HepG2 (cell line): ENCODE results near the gene SPAG9. TPM values are rescaled to one million over a fixed set of nuclear protein-coding genes. Genes with fewer than 3 reads are reported as not detected.
A peak's percentile ranks its signal among the peaks of the same experiment; 100 is the strongest.

Experiments used
- ETV5 ChIP-seq: IDR thresholded peaks from 2 replicates; pipeline ENCODE4 v1.6.1; 2018; ENCODE audit warnings: missing biosample characterization, missing genetic modification reagents, inconsistent platforms, borderline replicate concordance
- FOXO1 ChIP-seq: sonication (generic); formaldehyde crosslinking; IDR thresholded peaks from 2 replicates; pipeline ENCODE4 v1.4.0; 2020; ENCODE audit warnings: missing genetic modification reagents
- HIVEP1 ChIP-seq: sonication (generic); formaldehyde crosslinking; IDR thresholded peaks from 2 replicates; pipeline ENCODE4 v1.4.0; 2020; ENCODE audit warnings: mild to moderate bottlenecking, missing genetic modification reagents
- HMG20A ChIP-seq: IDR thresholded peaks from 2 replicates; pipeline ENCODE4 v1.6.1; 2016; ENCODE audit warnings: borderline replicate concordance
- JUN ChIP-seq: sonication (generic); formaldehyde crosslinking; IDR thresholded peaks from 2 replicates; pipeline ENCODE4 v1.4.0; 2020; ENCODE audit warnings: mild to moderate bottlenecking, missing genetic modification reagents
- MTA1 ChIP-seq: sonication (generic); formaldehyde crosslinking; IDR thresholded peaks from 2 replicates; pipeline ENCODE4 v1.4.0; 2020; ENCODE audit warnings: missing genetic modification reagents, mild to moderate bottlenecking, borderline replicate concordance
- PHF21A ChIP-seq: sonication (generic); formaldehyde crosslinking; IDR thresholded peaks from 2 replicates; pipeline ENCODE4 v1.5.0; 2020; ENCODE audit warnings: mild to moderate bottlenecking, missing genetic modification reagents
- POGZ ChIP-seq: sonication (generic); formaldehyde crosslinking; IDR thresholded peaks from 2 replicates; pipeline ENCODE4 v1.4.0; 2020; ENCODE audit warnings: mild to moderate bottlenecking, missing genetic modification reagents
- SETDB1 ChIP-seq: sonication (generic); formaldehyde crosslinking; IDR thresholded peaks from 2 replicates; pipeline ENCODE4 v1.5.1; 2020; ENCODE audit warnings: missing genetic modification reagents, mild to moderate bottlenecking, borderline replicate concordance
- SKI ChIP-seq: fragments of 450-650 bp; IDR thresholded peaks from one replicate; pipeline ENCODE4 v1.6.1; 2018; ENCODE audit warnings: mild to moderate bottlenecking; ENCODE audit not compliant: partially characterized antibody
- SP140L ChIP-seq: sonication (generic); formaldehyde crosslinking; IDR thresholded peaks from 2 replicates; pipeline ENCODE4 v1.4.0; 2020; ENCODE audit warnings: missing genetic modification reagents, borderline replicate concordance
- TCF7 ChIP-seq: sonication (generic); IDR thresholded peaks from 2 replicates; pipeline ENCODE4 v1.6.1; 2016; ENCODE audit warnings: antibody characterized with exemption, low read depth
- ZBTB3 ChIP-seq: sonication (generic); formaldehyde crosslinking; IDR thresholded peaks from 2 replicates; pipeline ENCODE4 v1.4.0; 2020; ENCODE audit warnings: low read depth, mild to moderate bottlenecking, moderate library complexity, missing genetic modification reagents, borderline replicate concordance
- ZMYM3 ChIP-seq: sonication (generic); formaldehyde crosslinking; IDR thresholded peaks from 2 replicates; pipeline ENCODE4 v1.5.1; 2020; ENCODE audit warnings: mild to moderate bottlenecking, missing genetic modification reagents
- ZNF441 ChIP-seq: sonication (generic); formaldehyde crosslinking; IDR thresholded peaks from 2 replicates; pipeline ENCODE4 v1.7.0; 2021; ENCODE audit warnings: missing genetic modification reagents, borderline replicate concordance
- ZNF460 ChIP-seq: sonication (generic); formaldehyde crosslinking; IDR thresholded peaks from 2 replicates; pipeline ENCODE4 v1.5.1; 2020; ENCODE audit warnings: missing genetic modification reagents, mild to moderate bottlenecking, borderline replicate concordance
- ZNF737 ChIP-seq: sonication (generic); formaldehyde crosslinking; IDR thresholded peaks from 2 replicates; pipeline ENCODE4 v1.5.0; 2020; ENCODE audit warnings: missing genetic modification reagents, mild to moderate bottlenecking, borderline replicate concordance
- ZNF746 ChIP-seq: sonication (generic); formaldehyde crosslinking; IDR thresholded peaks from 2 replicates; pipeline ENCODE4 v1.8.0; 2022; ENCODE audit warnings: mild to moderate bottlenecking, missing genetic modification reagents
- ZNF761 ChIP-seq: sonication (generic); formaldehyde crosslinking; conservative IDR thresholded peaks from 2 replicates; pipeline ENCODE4 v1.4.0; 2020; ENCODE audit warnings: mild to moderate bottlenecking, missing genetic modification reagents
- ZNF792 ChIP-seq: IDR thresholded peaks from 2 replicates; pipeline ENCODE4 v1.6.1; 2016
- polyA plus RNA-seq, 8 experiments: library from polyadenylated mRNA; depleted of rRNA in 3 of 8; stranded (reverse) in 7 of 8; unstranded in 1 of 8; fragments of >200 nt; fragmentation: Illumina TruSeq in 4 of 8; extraction: Trizol in 4 of 8; gene quantifications; 2 replicates each; pipeline versions ENCODE4 v1.2.1 to v1.2.3, GENCODE V29; 2011 to 2016; ENCODE audit warnings: low read depth in 4 of 8, missing spikeins in 1 of 8, mixed read lengths in 1 of 8; ENCODE audit not compliant: insufficient read depth in 1 of 8
- total RNA-seq, 5 experiments: library from RNA; depleted of rRNA; stranded (reverse); fragments of >200 nt; fragmentation: Illumina TruSeq; extraction: Trizol; gene quantifications; 2 replicates each; pipeline ENCODE4 v1.2.3, GENCODE V29; 2016; ENCODE audit warnings: low read depth in 1 of 5
- TF ChIP-seq, protein P1 (sequence below): sonication (generic); formaldehyde crosslinking; IDR thresholded peaks from 2 replicates; pipeline ENCODE4 v1.4.0; 2020; ENCODE audit warnings: missing genetic modification reagents, borderline replicate concordance
- TF ChIP-seq, protein P2 (sequence below): sonication (generic); IDR thresholded peaks from 2 replicates; pipeline ENCODE4 v1.6.1; 2016; ENCODE audit warnings: low read depth, borderline replicate concordance
- TF ChIP-seq, protein P3 (sequence below): IDR thresholded peaks from 2 replicates; pipeline ENCODE4 v1.6.1; 2018; ENCODE audit warnings: missing genetic modification reagents, mild to moderate bottlenecking, missing compliant biosample characterization
- TF ChIP-seq, protein P4 (sequence below): sonication (generic); formaldehyde crosslinking; IDR thresholded peaks from 2 replicates; pipeline ENCODE4 v1.4.0; 2020; ENCODE audit warnings: missing genetic modification reagents, low read depth, mild to moderate bottlenecking, borderline replicate concordance

The SPAG9 gene
- total and polyA plus RNA-seq, 2 of the 13 experiments (the other 11 are each of a cell fraction or from before 2014, with no cell fraction given), result 43.2 to 78.6 TPM

- peak; percentile 70; the same call in 1 of the 2 replicates for TF ChIP-seq ZBTB3 (CRISPR knock-in tag)
- TF ChIP-seq ZMYM3 (CRISPR knock-in tag), result peak; percentile 88
- peak; percentile 70 for TF ChIP-seq JUN (CRISPR knock-in tag)
- peak; percentile 18; the same call in 1 of the 2 replicates for TF ChIP-seq TCF7
- TF ChIP-seq ZNF792 (CRISPR knock-in tag), result peak; percentile 63; the same call in 1 of the 2 replicates
- TF ChIP-seq, protein P1, sequence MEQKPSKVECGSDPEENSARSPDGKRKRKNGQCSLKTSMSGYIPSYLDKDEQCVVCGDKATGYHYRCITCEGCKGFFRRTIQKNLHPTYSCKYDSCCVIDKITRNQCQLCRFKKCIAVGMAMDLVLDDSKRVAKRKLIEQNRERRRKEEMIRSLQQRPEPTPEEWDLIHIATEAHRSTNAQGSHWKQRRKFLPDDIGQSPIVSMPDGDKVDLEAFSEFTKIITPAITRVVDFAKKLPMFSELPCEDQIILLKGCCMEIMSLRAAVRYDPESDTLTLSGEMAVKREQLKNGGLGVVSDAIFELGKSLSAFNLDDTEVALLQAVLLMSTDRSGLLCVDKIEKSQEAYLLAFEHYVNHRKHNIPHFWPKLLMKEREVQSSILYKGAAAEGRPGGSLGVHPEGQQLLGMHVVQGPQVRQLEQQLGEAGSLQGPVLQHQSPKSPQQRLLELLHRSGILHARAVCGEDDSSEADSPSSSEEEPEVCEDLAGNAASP, result peak; percentile 85
- TF ChIP-seq, protein P2, sequence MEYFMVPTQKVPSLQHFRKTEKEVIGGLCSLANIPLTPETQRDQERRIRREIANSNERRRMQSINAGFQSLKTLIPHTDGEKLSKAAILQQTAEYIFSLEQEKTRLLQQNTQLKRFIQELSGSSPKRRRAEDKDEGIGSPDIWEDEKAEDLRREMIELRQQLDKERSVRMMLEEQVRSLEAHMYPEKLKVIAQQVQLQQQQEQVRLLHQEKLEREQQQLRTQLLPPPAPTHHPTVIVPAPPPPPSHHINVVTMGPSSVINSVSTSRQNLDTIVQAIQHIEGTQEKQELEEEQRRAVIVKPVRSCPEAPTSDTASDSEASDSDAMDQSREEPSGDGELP, result peak; percentile 95
- TF ChIP-seq, protein P3, sequence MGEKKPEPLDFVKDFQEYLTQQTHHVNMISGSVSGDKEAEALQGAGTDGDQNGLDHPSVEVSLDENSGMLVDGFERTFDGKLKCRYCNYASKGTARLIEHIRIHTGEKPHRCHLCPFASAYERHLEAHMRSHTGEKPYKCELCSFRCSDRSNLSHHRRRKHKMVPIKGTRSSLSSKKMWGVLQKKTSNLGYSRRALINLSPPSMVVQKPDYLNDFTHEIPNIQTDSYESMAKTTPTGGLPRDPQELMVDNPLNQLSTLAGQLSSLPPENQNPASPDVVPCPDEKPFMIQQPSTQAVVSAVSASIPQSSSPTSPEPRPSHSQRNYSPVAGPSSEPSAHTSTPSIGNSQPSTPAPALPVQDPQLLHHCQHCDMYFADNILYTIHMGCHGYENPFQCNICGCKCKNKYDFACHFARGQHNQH (CRISPR knock-in tag), result peak; percentile 93
- 0 out of 2 replicates have a peak, but pooled peaks have one; percentile 71 for TF ChIP-seq SP140L (CRISPR knock-in tag)
- 0 out of 2 replicates have a peak, but pooled peaks have one; percentile 36 for TF ChIP-seq SETDB1 (CRISPR knock-in tag)
- TF ChIP-seq PHF21A (CRISPR knock-in tag), result peak; percentile 98
- peak; percentile 93 for TF ChIP-seq SKI
- TF ChIP-seq ZNF460 (CRISPR knock-in tag), result peak; percentile 96
- TF ChIP-seq ETV5 (CRISPR knock-in tag), result peak; percentile 77; the same call in 1 of the 2 replicates
- peak; percentile 65; the same call in 1 of the 2 replicates for TF ChIP-seq ZNF761
- TF ChIP-seq ZNF737 (CRISPR knock-in tag), result peak; percentile 80; the same call in 1 of the 2 replicates
- TF ChIP-seq HIVEP1 (CRISPR knock-in tag), result peak; percentile 75
- TF ChIP-seq HMG20A, result peak; percentile 88
- TF ChIP-seq POGZ, result peak; percentile 94
- TF ChIP-seq MTA1, result peak; percentile 89
- TF ChIP-seq ZNF746, result peak; percentile 82
- TF ChIP-seq, protein P4, sequence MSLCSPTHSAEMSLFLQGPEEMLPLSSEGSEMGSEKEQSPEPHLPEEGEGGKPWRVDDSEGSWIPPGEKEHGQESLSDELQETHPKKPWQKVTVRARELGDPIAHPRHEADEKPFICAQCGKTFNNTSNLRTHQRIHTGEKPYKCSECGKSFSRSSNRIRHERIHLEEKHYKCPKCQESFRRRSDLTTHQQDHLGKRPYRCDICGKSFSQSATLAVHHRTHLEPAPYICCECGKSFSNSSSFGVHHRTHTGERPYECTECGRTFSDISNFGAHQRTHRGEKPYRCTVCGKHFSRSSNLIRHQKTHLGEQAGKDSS (CRISPR knock-in tag), result peak; percentile 55; the same call in 1 of the 2 replicates
- peak; percentile 69; the same call in 1 of the 2 replicates for TF ChIP-seq FOXO1 (CRISPR knock-in tag)
- TF ChIP-seq ZNF441 (CRISPR knock-in tag), result peak; percentile 90
Measured at GRCh38 chr17:51112303-51113222, 8.1 kb downstream of the SPAG9 start (continued).
